WTC11 (cell line): ENCODE data around the gene PARD3B. TPM values are rescaled to one million over a fixed set of nuclear protein-coding genes. Genes with fewer than 3 reads are reported as not detected.

Source experiments
- ATAC-seq: fragments of 200-7000 bp; cut with Tn5 transposase; 2 replicates; pipeline ENCODE4 v1.10.0; 2021; ENCODE audit warnings: mild to moderate bottlenecking, moderate library complexity
- CTCF ChIA-PET: fragments of 300-600 bp; sonication (Branson Sonifier 250); formaldehyde crosslinking; loops from one replicate; lab custom pipeline; 2021; ENCODE audit warnings: antibody characterized with exemption; lab: Charles Lee
- POLR2A ChIA-PET: fragments of 350-600 bp; sonication (Branson Sonifier 250); formaldehyde crosslinking; loops from one replicate; lab custom pipeline; 2021; ENCODE audit warnings: antibody characterized with exemption; lab: Charles Lee
- DNase-seq: peaks from one replicate; pipeline ENCODE4 v3.0.0; 2021; ENCODE audit warnings: low spot score
- H3K27ac Mint-ChIP-seq: 2 replicates; pipeline ENCODE4 v1.8.0; 2021; ENCODE audit warnings: mixed read lengths
- H3K27me3 Mint-ChIP-seq: 2 replicates; pipeline ENCODE4 v1.8.0; 2021; ENCODE audit warnings: low read depth, mild to moderate bottlenecking, moderate library complexity, mixed read lengths
- H3K36me3 Mint-ChIP-seq: 2 replicates; pipeline ENCODE4 v1.8.0; 2021; ENCODE audit warnings: mixed read lengths
- H3K4me1 Mint-ChIP-seq: 2 replicates; pipeline ENCODE4 v1.8.0; 2022; ENCODE audit warnings: mixed read lengths
- H3K4me3 Mint-ChIP-seq: 2 replicates; pipeline ENCODE4 v1.8.0; 2021; ENCODE audit warnings: mild to moderate bottlenecking, moderate library complexity, mixed read lengths
- H3K9me3 Mint-ChIP-seq: 2 replicates; pipeline ENCODE4 v1.8.0; 2021; ENCODE audit warnings: mixed read lengths
- ATF3 ChIP-seq: sonication (generic); formaldehyde crosslinking; conservative IDR thresholded peaks from 2 replicates; pipeline ENCODE4 v1.8.1; 2022; ENCODE audit warnings: mild to moderate bottlenecking, missing genetic modification reagents
- CREM ChIP-seq: sonication (generic); formaldehyde crosslinking; IDR thresholded peaks from 2 replicates; pipeline ENCODE4 v1.8.1; 2022; ENCODE audit warnings: mild to moderate bottlenecking, missing genetic modification reagents, moderate library complexity
- ESRRA ChIP-seq: sonication (generic); formaldehyde crosslinking; IDR thresholded peaks from 2 replicates; pipeline ENCODE4 v1.8.1; 2022; ENCODE audit warnings: mild to moderate bottlenecking, missing genetic modification reagents, borderline replicate concordance
- FOXJ3 ChIP-seq: sonication (generic); formaldehyde crosslinking; IDR thresholded peaks from 2 replicates; pipeline ENCODE4 v1.9.0; 2021; ENCODE audit warnings: missing genetic modification reagents, mild to moderate bottlenecking, borderline replicate concordance
- HMGA2 ChIP-seq: fragments of 250-450 bp; sonication (Bioruptor Pico); IDR thresholded peaks from 2 replicates; pipeline ENCODE4 v1.4.0; 2021; ENCODE audit warnings: mild to moderate bottlenecking, moderate library complexity
- MYBL2 ChIP-seq: sonication (generic); formaldehyde crosslinking; IDR thresholded peaks from 2 replicates; pipeline ENCODE4 v1.8.1; 2023; ENCODE audit warnings: mild to moderate bottlenecking, moderate library complexity, missing genetic modification reagents
- PREB ChIP-seq: sonication (generic); formaldehyde crosslinking; IDR thresholded peaks from 2 replicates; pipeline ENCODE4 v1.8.1; 2022; ENCODE audit warnings: mild to moderate bottlenecking, missing genetic modification reagents, moderate library complexity, borderline replicate concordance
- TCF7 ChIP-seq: sonication (generic); formaldehyde crosslinking; IDR thresholded peaks from 2 replicates; pipeline ENCODE4 v1.8.0; 2022; ENCODE audit warnings: mild to moderate bottlenecking, low read depth, missing genetic modification reagents, moderate library complexity
- TEAD1 ChIP-seq: sonication (generic); formaldehyde crosslinking; IDR thresholded peaks from 2 replicates; pipeline ENCODE4 v1.8.0; 2022; ENCODE audit warnings: mild to moderate bottlenecking, missing genetic modification reagents
- ZBTB43 ChIP-seq: sonication (generic); formaldehyde crosslinking; IDR thresholded peaks from 2 replicates; pipeline ENCODE4 v1.8.1; 2023; ENCODE audit warnings: mild to moderate bottlenecking, missing genetic modification reagents
- ZNF671 ChIP-seq: fragments of 250-450 bp; sonication (Bioruptor Pico); IDR thresholded peaks from 2 replicates; pipeline ENCODE4 v1.8.0; 2021; ENCODE audit warnings: mild to moderate bottlenecking
- ZSCAN18 ChIP-seq: fragments of 250-450 bp; sonication (Bioruptor Pico); IDR thresholded peaks from 2 replicates; pipeline ENCODE4 v2.1.2; 2022; ENCODE audit warnings: mild to moderate bottlenecking, moderate library complexity
- total RNA-seq: library from RNA; stranded (reverse); gene quantifications from 3 replicates; pipeline ENCODE4 v1.2.3, GENCODE V29; 2021
- TF ChIP-seq, protein P1 (sequence below): sonication (generic); formaldehyde crosslinking; IDR thresholded peaks from 2 replicates; pipeline ENCODE4 v1.8.0; 2022; ENCODE audit warnings: mild to moderate bottlenecking, missing genetic modification reagents
- TF ChIP-seq, protein P2 (sequence below): sonication (generic); formaldehyde crosslinking; IDR thresholded peaks from 2 replicates; pipeline ENCODE4 v1.8.0; 2022; ENCODE audit warnings: mild to moderate bottlenecking, missing genetic modification reagents
- TF ChIP-seq, protein P3 (sequence below): sonication (generic); formaldehyde crosslinking; IDR thresholded peaks from 2 replicates; pipeline ENCODE4 v1.8.1; 2023; ENCODE audit warnings: mild to moderate bottlenecking, moderate library complexity, missing genetic modification reagents
- TF ChIP-seq, protein P4 (sequence below): sonication (generic); formaldehyde crosslinking; IDR thresholded peaks from 2 replicates; pipeline ENCODE4 v1.8.1; 2023; ENCODE audit warnings: mild to moderate bottlenecking, missing genetic modification reagents, moderate library complexity

Gene PARD3B
- total RNA-seq, 1 experiment from 2014 or later = 5.6 TPM

- CTCF ChIA-PET = no interaction called here
- ATAC-seq = 0 out of 2 replicates have a peak, but pooled peaks have one; percentile 24
Measured at GRCh38 chr2:204967199-204967960, 422.1 kb downstream of the PARD3B start.

More at GRCh38 chr2:204967199-204967960, 422.1 kb downstream of the PARD3B start:
- DNase-seq = no peak
- Mint-ChIP-seq H3K4me3 (no peak overlapping the region), H3K4me1 (peaks cover 7% of the 10 kb centered on the region), H3K9me3 (no peaks in the 10 kb centered on the region), H3K36me3 (no peaks in the 10 kb centered on the region), H3K27ac (no peak overlapping the region)
- POLR2A ChIA-PET = no interaction called here
- TF ChIP-seq, protein P1, sequence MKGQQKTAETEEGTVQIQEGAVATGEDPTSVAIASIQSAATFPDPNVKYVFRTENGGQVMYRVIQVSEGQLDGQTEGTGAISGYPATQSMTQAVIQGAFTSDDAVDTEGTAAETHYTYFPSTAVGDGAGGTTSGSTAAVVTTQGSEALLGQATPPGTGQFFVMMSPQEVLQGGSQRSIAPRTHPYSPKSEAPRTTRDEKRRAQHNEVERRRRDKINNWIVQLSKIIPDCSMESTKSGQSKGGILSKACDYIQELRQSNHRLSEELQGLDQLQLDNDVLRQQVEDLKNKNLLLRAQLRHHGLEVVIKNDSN (CRISPR knock-in tag) = no peak
- TF ChIP-seq ESRRA (CRISPR knock-in tag) (no peak), ATF3 (CRISPR knock-in tag) (no peak), ZNF671 (CRISPR knock-in tag) (no peak), TCF7 (CRISPR knock-in tag) (no peak), ZBTB43 (CRISPR knock-in tag) (no peak), HMGA2 (no peak), ZSCAN18 (CRISPR knock-in tag) (no peak), MYBL2 (CRISPR knock-in tag) (no peak), TEAD1 (CRISPR knock-in tag) (no peak), PREB (no peak), FOXJ3 (CRISPR knock-in tag) (no peak), CREM (CRISPR knock-in tag) (no peak)
- TF ChIP-seq, protein P2, sequence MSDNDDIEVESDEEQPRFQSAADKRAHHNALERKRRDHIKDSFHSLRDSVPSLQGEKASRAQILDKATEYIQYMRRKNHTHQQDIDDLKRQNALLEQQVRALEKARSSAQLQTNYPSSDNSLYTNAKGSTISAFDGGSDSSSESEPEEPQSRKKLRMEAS (CRISPR knock-in tag) = no peak
- TF ChIP-seq, protein P3, sequence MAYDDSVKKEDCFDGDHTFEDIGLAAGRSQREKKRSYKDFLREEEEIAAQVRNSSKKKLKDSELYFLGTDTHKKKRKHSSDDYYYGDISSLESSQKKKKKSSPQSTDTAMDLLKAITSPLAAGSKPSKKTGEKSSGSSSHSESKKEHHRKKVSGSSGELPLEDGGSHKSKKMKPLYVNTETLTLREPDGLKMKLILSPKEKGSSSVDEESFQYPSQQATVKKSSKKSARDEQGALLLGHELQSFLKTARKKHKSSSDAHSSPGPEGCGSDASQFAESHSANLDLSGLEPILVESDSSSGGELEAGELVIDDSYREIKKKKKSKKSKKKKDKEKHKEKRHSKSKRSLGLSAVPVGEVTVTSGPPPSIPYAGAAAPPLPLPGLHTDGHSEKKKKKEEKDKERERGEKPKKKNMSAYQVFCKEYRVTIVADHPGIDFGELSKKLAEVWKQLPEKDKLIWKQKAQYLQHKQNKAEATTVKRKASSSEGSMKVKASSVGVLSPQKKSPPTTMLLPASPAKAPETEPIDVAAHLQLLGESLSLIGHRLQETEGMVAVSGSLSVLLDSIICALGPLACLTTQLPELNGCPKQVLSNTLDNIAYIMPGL (CRISPR knock-in tag) = no peak
- TF ChIP-seq, protein P4, sequence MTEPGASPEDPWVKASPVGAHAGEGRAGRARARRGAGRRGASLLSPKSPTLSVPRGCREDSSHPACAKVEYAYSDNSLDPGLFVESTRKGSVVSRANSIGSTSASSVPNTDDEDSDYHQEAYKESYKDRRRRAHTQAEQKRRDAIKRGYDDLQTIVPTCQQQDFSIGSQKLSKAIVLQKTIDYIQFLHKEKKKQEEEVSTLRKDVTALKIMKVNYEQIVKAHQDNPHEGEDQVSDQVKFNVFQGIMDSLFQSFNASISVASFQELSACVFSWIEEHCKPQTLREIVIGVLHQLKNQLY (CRISPR knock-in tag) = no peak
- TF ChIP-seq, all 79 proteins: peak for 0
- no peaks in the 10 kb centered on the region for H3K27me3 Mint-ChIP-seq
